Stimulated activated effector memory CD8-positive, alpha-beta T cell treated with anti-CD3 and anti-CD28 coated beads, Interleukin-12 subunit alpha, Interleukin-12 subunit beta, amount 100 ng/mL, for 72 hours (primary cell): ENCODE data around the gene FKBP6.
A peak's percentile ranks its signal among the peaks of the same experiment; 100 is the strongest.
"Not testable (repeated sequence)": the region's sequence is repeated elsewhere in the genome, so short reads cannot be mapped to it uniquely, and the experiment has no call there.

Experiments
- ATAC-seq: fragments of 150-1000 bp; cut with Tn5 transposase; 2 replicates; pipeline ENCODE4 v1.10.0; 2021
- DNase-seq, 2 donors: peaks; one replicate each; pipeline ENCODE4 v3.0.0; 2021 to 2022; ENCODE audit warnings: low spot score in 2 of 2
- H3K27ac Mint-ChIP-seq: one replicate; pipeline ENCODE4 v1.8.0; 2022; ENCODE audit warnings: mild to moderate bottlenecking, mixed read lengths
- H3K36me3 Mint-ChIP-seq: one replicate; pipeline ENCODE4 v1.8.0; 2022; ENCODE audit warnings: mild to moderate bottlenecking, mixed read lengths
- H3K4me1 Mint-ChIP-seq: one replicate; pipeline ENCODE4 v1.8.0; 2022; ENCODE audit warnings: mixed read lengths
- H3K4me3 Mint-ChIP-seq: one replicate; pipeline ENCODE4 v1.8.0; 2022; ENCODE audit warnings: mild to moderate bottlenecking, mixed read lengths
- H3K9me3 Mint-ChIP-seq: one replicate; pipeline ENCODE4 v1.8.0; 2022; ENCODE audit warnings: mixed read lengths

FKBP6 gene

DNA sequence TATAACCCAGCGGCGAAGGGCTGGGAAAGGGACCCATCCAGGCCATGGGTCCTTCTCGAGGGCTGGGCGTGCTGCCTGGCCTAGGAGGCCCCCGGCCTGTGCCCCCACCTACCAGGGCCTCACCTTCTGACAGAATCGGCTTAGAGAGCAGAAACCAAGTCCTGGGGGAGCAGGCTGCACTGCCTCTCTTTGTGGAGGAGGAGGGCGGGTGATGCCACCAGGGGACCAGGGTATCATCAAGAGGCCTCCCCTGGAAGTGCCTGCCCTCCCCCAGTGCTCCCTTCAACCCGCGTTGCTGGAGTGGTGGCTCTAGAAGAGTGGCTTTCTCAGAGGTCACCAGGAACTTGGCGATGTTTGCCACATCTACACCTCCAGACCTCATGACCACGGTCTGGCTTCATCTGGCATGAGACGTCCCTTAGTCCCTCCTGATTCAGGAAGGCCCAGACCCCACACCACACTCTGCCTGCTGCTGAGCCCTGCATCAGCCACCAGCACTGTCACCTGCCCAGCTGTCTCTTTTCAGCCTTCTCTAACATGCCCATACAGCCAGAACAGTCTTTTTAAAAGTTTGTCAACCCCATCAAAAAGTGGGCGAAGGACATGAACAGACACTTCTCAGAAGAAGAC is 31.9 kb downstream of the FKBP6 start:
- Mint-ChIP-seq H3K9me3 (no peaks in the 10 kb centered on the region), H3K4me3 (no peak overlapping the region), H3K4me1 (no peaks in the 10 kb centered on the region), H3K27ac (no peak overlapping the region), H3K36me3 (no peaks in the 10 kb centered on the region)
- DNase-seq: no peak
- no peak for ATAC-seq

DNA sequence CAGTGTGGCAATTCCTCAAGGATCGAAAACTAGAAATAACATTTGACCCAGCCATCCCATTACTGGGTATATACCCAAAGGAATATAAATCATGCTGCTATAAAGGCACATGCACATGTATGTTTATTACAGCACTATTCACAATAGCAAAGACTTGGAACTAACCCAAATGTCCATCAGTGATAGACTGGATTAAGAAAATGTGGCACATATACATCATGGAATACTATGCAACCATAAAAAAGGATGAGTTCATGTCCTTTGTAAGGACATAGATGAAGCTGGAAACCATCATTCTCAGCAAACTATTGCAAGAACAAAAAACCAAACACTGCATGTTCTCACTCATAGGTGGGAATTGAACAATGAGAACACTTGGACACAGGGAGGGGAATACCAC is 32.6 kb downstream of the FKBP6 start:
- not testable (repeated sequence) for H3K9me3 Mint-ChIP-seq, H3K4me1 Mint-ChIP-seq, H3K4me3 Mint-ChIP-seq, ATAC-seq, DNase-seq, H3K36me3 Mint-ChIP-seq, H3K27ac Mint-ChIP-seq

DNA sequence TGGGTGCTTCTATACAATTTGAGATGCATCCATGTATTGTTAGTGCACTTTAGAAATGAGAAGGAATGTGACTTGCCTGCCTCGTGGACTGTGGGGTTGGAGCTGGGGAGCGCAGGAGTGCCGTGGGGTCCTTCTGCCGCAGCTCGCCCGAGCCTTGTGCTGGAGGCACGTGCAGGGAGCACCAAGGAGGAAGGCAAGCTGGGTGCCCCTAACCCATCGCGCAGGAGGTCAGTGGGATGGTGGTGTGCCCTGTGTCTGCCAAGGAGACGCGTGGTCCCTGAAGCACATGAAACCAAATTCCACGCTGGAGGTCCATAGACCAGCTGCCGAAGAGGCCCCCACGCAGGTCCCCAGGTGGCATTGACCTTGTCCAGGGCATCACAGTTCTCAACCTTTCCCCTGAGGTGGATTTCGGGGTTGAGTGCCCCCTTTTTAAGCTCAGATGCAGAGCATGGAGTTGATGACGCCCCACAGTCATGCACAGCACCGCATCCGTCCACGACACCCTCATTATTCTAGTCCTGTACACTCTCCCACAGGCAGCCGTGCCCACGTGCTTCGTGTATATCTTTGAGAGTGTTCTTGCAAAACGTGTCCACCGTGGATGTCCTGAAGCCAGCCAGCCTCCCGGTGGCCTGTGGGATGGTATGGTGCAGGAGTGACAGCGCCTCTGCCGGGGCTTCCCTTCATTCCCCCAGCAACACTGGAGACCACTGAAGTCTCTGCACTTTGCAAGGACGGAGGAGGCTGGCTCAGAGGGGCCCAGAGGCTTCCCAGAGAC is 35.5 kb downstream of the FKBP6 start:
- ATAC-seq (no peak), DNase-seq (no peak)
- Mint-ChIP-seq H3K4me3 (no peak overlapping the region), H3K36me3 (no peaks in the 10 kb centered on the region), H3K9me3 (no peaks in the 10 kb centered on the region), H3K4me1 (no peaks in the 10 kb centered on the region), H3K27ac (no peak overlapping the region)

DNA sequence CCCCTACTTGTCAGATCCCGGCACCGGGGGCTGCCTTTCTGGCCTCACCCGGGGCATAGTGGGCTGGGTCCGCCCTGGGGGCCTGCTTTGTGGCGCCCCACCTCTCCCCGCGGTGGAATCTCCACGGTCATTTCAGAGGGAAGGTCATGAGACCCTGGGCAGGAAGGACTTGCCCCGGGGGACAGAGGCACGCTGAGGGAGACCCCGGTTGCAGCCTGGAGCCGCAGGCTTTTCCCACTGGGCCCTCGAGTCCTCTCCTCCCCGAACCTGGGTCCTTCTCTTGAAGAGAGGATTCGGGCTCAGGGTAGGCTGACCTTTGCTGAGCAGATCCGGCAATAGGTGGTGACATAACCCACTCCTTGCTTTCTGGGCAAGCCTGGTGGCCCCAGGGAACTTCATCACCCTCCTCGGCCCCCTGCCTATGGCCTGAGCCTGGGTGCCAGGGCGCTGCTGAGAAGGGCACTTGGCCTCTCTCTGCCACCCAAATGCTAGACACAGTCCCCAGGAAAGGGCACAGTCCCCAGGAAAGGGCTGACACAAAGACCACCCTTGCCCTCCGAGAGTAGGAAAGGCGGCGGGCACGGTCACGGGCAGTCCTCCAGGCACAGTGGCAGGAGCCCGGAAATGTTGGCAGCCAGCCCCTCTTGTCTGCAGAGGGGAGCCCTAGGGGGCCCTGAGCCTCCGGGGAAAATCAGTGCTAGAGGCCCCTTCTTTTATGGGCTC is 36.2 kb downstream of the FKBP6 start:
- Mint-ChIP-seq H3K27ac (no peak overlapping the region), H3K4me3 (no peak overlapping the region), H3K9me3 (no peaks in the 10 kb centered on the region), H3K4me1 (no peaks in the 10 kb centered on the region), H3K36me3 (no peaks in the 10 kb centered on the region)
- ATAC-seq (no peak), DNase-seq (no peak)

DNA sequence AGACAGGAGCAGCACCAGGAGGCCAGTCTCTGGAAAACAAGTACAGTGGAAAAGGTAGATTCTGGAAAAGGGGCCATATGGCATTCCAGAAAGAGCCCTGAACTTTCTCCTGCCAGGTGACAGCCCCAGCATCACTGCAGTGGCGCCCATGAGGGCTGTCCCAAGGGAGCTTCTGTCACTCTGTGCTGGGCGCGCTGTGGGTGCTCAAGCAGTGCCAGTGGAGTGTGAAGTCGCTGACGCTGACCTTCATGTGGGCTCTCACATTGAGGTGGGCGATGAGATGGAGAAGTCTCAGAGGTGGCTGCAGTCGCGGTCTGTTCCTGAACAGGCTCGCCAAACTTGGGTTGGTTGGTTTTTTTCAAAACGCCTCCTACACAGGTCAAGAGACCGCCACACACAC is 38.2 kb downstream of the FKBP6 start:
- ATAC-seq (no peak), DNase-seq (no peak)
- Mint-ChIP-seq H3K4me1 (no peaks in the 10 kb centered on the region), H3K36me3 (no peaks in the 10 kb centered on the region), H3K27ac (no peak overlapping the region), H3K4me3 (no peak overlapping the region), H3K9me3 (no peaks in the 10 kb centered on the region)

DNA sequence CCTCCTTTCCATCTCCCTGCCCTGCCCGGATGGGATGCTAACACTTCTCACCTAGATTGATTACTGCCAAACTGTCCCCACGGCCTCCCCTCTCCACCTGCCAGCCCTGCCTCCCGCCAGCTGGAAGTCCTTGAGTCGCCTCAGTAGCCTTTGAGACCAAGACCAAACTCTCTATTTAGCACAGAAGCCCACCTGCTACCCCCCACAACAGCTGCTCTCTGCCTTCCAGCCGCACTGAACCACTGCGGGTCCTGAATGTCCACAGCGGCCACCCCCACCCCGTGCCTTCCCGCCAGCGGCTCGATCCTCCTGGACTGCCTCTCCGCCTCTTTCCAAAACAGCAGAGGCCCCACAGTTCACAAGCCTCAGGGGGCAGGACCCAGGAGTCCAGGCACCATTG is 39.0 kb downstream of the FKBP6 start:
- DNase-seq: no peak
- H3K4me3 Mint-ChIP-seq: no peak overlapping the region
- H3K4me1 Mint-ChIP-seq: no peaks in the 10 kb centered on the region
- H3K36me3 Mint-ChIP-seq: no peaks in the 10 kb centered on the region
- ATAC-seq: no peak
- H3K9me3 Mint-ChIP-seq: no peaks in the 10 kb centered on the region
- H3K27ac Mint-ChIP-seq: peak overlapping the region; percentile 58

DNA sequence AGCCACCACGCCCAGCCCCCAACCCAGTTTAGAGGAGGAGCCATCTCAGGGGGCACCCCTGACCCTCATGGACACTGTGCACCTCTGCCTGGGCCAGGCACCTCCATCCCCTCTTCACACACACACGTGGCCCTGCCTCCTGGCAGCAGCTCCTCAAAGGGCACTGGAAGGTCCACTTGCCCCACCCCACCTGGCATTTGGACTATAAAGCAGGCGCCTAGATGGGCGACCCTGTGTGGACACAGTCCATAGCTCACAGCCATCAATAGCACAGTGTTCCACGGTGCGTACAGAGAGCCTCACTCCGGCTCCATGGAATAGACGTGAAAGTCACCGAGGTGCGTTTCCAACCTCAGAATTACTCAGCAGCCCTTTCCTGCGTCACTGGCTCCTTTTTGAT is 41.0 kb downstream of the FKBP6 start:
- Mint-ChIP-seq H3K27ac (no peak overlapping the region), H3K4me1 (no peaks in the 10 kb centered on the region), H3K9me3 (no peaks in the 10 kb centered on the region), H3K36me3 (no peaks in the 10 kb centered on the region), H3K4me3 (no peak overlapping the region)
- DNase-seq (no peak), ATAC-seq (no peak)

DNA sequence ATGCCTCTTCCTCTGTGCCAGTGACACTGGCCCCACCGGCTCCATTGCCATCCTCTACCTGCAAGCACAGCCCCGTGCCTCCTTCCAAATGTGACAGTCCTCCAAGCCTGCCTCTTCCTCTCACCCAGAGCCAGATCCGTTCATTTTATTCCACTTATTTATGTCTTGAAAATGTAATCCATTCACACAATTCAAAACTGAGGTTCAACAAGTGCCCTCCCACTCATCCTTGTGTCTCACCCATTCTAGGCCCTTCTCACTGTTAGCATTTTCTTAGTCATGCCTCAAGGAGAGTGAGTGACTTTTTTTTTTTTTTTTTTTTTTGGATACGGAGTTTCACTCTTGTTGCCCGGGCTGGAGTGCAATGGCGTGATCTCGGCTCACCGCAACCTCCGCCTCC is 41.7 kb downstream of the FKBP6 start:
- H3K4me3 Mint-ChIP-seq: no peak overlapping the region
- ATAC-seq: no peak

DNA sequence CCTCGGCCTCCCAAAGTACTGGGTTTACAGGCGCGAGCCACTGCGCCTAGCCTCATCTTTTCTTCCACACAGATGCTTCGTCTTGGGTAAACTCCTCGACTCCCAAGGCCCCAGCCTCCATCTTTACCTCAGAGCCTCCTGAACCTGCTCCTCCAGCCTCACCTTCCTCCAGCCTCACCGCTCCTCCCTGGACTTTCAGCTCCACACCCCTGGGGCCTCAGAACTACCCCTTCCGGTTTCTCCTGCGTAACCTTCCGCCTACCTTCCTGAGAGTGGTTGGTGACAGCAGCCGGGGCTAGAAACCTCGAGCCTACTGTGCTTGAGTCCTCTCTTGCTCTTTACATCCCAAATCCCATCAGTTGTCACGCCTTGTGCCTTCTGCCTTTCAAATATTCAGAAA is 45.8 kb downstream of the FKBP6 start:
- Mint-ChIP-seq H3K4me3 (no peak overlapping the region), H3K4me1 (no peaks in the 10 kb centered on the region), H3K27ac (no peak overlapping the region), H3K9me3 (no peaks in the 10 kb centered on the region), H3K36me3 (no peaks in the 10 kb centered on the region)
- DNase-seq (no peak), ATAC-seq (no peak)

More for the DNA sequence above, 41.7 kb downstream of the FKBP6 start:
- no peak overlapping the region for H3K27ac Mint-ChIP-seq
- no peaks in the 10 kb centered on the region for H3K9me3 Mint-ChIP-seq
- H3K36me3 Mint-ChIP-seq: no peaks in the 10 kb centered on the region
- DNase-seq: no peak
- H3K4me1 Mint-ChIP-seq: no peaks in the 10 kb centered on the region

DNA sequence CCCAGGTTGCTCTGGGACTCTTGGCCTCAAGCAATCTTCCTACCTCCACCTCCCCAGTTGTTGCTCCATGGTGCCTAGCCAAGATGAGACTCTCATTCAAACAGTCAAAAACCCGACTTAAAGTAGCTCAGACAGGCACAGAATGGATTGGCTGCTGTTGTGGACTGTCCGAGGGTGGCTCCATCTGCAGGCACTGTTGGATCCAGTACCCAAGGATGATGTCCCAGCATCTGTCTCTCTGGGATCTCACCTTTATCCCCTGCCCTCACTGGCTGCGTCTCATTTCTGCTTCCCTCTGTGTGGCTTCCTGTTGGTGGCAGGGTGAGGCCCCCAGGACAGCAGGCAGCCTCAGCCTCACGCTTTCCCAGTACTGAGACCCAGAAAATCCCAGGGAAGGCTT is 48.3 kb downstream of the FKBP6 start:
- H3K36me3 Mint-ChIP-seq, H3K27ac Mint-ChIP-seq, H3K9me3 Mint-ChIP-seq, ATAC-seq, H3K4me1 Mint-ChIP-seq, H3K4me3 Mint-ChIP-seq, DNase-seq: not testable (repeated sequence)

DNA sequence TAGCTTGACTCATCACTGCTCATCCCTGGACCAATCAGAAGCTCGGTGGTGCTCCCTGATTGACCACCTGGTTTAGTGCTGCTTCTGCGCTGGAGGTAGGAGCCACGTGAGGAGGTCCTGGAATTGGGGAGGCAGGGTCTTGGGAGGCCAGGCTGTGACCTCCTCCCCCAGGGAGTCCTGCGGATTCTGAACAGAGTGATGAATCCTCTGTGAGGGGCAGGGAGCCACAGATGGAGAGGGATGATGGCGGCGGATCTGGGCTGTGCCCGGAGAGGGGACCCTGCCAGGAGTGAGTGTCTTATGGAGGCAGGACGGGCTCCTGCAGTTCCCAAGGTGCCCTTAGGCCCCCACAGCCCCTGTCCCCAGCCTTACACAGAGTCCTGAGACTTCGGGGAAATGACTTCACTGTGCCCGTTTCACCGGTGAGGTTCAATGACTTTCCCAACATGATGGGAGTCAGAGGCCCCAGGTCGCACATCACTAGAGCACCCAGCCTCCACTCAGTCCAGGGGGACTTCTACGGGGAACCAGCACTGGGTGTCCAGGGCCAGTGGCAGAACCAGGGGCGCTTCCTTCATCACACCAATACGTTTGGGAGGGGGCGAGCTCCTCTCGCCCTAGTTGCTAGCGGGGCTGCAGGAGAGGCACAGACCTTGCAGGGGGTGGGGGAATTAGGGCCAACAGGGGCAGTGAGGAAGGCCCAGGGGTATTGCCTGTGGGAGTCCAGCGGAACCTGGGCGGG is 48.9 kb downstream of the FKBP6 start:
- H3K27ac Mint-ChIP-seq: no peak overlapping the region
- H3K4me3 Mint-ChIP-seq: no peak overlapping the region
- H3K36me3 Mint-ChIP-seq: no peaks in the 10 kb centered on the region
- ATAC-seq: no peak
- no peaks in the 10 kb centered on the region for H3K4me1 Mint-ChIP-seq
- H3K9me3 Mint-ChIP-seq: no peaks in the 10 kb centered on the region
- DNase-seq: no peak

DNA sequence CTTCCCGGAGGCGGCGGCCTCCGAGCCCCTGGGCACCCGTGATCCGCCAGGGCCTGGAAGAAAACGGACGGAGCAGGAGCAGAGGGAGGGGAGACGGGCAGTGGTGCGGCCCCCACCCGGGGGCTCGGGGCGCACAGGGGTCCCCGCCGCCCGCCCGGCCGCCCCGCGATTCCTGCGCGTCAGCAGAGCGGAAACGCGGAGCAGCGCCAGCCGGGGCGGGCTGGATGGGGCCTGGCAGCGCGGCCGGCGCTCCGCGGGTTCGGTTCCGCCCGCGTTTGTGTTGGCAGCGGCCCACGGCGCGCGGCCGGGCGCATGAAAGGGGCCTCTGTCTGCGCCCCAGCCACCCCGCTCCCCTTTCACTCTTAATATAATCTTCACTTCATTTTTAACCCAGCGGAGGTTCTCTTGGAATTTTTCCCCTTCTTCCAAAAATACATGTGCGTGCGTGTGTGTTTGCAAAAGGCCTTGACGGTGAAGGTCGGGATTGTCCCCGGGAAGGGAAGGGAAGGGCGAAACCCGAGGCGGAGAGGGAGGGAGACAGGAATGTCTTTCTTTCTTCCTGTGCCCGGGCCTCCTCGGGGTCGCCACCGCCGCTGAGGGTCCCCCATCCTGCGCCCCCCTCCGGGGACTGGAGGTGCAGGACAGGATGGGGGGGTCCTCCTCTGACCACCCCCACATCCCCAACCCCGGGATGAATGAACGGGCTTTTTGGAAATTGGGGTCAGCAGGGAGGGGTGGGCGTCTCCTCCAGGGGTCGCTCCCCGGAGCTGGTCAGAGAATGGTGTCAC is 49.6 kb downstream of the FKBP6 start:
- not testable (repeated sequence) for ATAC-seq

DNA sequence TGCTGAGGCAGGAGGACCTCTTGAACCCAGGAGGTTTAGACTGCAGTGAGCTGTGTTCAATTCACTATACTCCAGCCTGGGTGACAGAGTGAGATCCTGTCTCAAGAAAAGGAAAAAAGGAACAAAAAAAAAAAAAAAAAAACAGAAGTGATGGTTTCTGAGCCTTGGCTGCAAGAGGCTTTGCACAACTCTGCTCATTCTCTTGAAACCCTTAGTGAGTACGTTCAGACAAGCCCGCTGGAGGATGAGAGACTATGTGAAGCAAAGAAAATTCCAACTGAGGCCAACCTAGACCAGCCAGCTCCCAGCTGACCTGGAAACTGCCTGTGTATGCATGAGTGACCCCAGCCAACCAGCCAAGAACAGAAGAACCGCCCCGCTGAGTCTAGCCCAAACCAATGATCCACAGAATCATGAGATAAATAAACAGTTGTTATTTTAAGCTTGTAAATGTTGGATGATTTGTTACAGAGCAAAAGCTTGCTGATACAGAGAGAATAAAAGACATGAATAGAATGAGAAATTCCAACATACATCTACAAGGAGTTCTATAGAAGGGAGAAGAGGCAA is 55.1 kb downstream of the FKBP6 start:
- Mint-ChIP-seq H3K4me3 (no peak overlapping the region), H3K4me1 (no peaks in the 10 kb centered on the region), H3K36me3 (no peaks in the 10 kb centered on the region), H3K9me3 (peaks cover 15% of the 10 kb centered on the region), H3K27ac (no peak overlapping the region)
- DNase-seq (no peak), ATAC-seq (no peak)

More for the DNA sequence above, 49.6 kb downstream of the FKBP6 start:
- not testable (repeated sequence) for H3K36me3 Mint-ChIP-seq, H3K9me3 Mint-ChIP-seq, H3K4me3 Mint-ChIP-seq, H3K4me1 Mint-ChIP-seq, DNase-seq, H3K27ac Mint-ChIP-seq

DNA sequence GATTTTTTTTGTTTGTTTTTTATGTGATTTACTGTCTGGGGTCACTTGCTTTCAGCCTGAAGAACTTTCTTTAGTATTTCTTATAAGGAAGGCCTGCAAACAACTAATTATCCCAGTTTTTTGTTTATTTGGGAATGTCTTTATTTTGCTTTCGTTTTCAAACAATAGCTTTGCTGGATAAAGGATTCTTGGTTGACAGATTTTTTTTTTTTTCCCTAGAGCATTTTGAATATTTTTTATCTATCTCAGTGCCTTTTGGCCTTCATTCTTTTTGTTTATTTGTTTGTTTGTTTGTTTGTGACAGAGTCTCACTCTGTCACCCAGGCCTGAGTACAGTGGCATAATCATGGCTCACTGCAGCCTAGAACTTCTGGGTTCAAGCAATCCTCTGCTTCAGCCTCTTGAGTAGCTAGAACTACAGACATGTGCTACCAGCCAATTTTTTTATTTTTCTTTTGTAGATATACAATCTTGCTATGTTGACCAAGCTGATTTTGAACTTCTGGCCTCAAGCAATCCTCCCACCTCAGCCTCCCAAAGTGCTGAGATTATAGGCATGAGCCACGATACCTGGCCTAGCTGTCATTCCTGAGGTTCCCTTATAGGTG is 59.4 kb downstream of the FKBP6 start:
- Mint-ChIP-seq H3K9me3 (peaks cover 28% of the 10 kb centered on the region), H3K36me3 (no peaks in the 10 kb centered on the region), H3K4me1 (no peaks in the 10 kb centered on the region), H3K4me3 (no peak overlapping the region), H3K27ac (no peak overlapping the region)
- DNase-seq (no peak), ATAC-seq (no peak)
